Skeletal muscle satellite cell (primary cell): ENCODE measurements around the gene EPDR1.

Experiments
- H3K27me3 ChIP-seq: 2 replicates; pipeline ENCODE4 v1.7.0; 2013; ENCODE audit warnings: low read length; ENCODE audit not compliant: control insufficient read depth, insufficient read depth
- H3K36me3 ChIP-seq: 2 replicates; pipeline ENCODE4 v1.7.0; 2013; ENCODE audit warnings: mild to moderate bottlenecking, control low read depth, low read length; ENCODE audit not compliant: insufficient read depth
- H3K4me1 ChIP-seq: 2 replicates; pipeline ENCODE4 v1.7.0; 2013; ENCODE audit warnings: low read length; ENCODE audit not compliant: control insufficient read depth, insufficient read depth
- H3K4me2 ChIP-seq: 2 replicates; pipeline ENCODE4 v1.7.0; 2013; ENCODE audit warnings: mild to moderate bottlenecking, low read length
- H3K4me3 ChIP-seq: 2 replicates; pipeline ENCODE4 v1.7.0; 2013; ENCODE audit warnings: low read length
- H3K9ac ChIP-seq: 2 replicates; pipeline ENCODE4 v1.7.0; 2013; ENCODE audit warnings: mild to moderate bottlenecking, low read depth, low read length, moderate library complexity
- H3K9me3 ChIP-seq: replicated peaks from 2 replicates; pipeline ENCODE4 v1.7.0; 2013; ENCODE audit warnings: mild to moderate bottlenecking, control low read depth, low read length

Gene EPDR1

GRCh38 chr7:37957221-37957970, 37.0 kb downstream of the EPDR1 start:
- H3K9ac ChIP-seq, result no peak overlapping the region
- no peaks in the 10 kb centered on the region for H3K9me3 ChIP-seq
- no peak overlapping the region for H3K4me3 ChIP-seq
- H3K36me3 ChIP-seq, result no peaks in the 10 kb centered on the region
- H3K27me3 ChIP-seq, result no peaks in the 10 kb centered on the region
- H3K4me1 ChIP-seq, result no peaks in the 10 kb centered on the region
- no peak overlapping the region for H3K4me2 ChIP-seq

- Histone ChIP-seq H3K9ac (no peak overlapping the region), H3K4me1 (no peaks in the 10 kb centered on the region), H3K27me3 (no peaks in the 10 kb centered on the region), H3K9me3 (no peaks in the 10 kb centered on the region), H3K36me3 (no peaks in the 10 kb centered on the region), H3K4me3 (no peak overlapping the region), H3K4me2 (no peak overlapping the region)
Measured at GRCh38 chr7:37960483-37960882, 40.0 kb downstream of the EPDR1 start.

DNA sequence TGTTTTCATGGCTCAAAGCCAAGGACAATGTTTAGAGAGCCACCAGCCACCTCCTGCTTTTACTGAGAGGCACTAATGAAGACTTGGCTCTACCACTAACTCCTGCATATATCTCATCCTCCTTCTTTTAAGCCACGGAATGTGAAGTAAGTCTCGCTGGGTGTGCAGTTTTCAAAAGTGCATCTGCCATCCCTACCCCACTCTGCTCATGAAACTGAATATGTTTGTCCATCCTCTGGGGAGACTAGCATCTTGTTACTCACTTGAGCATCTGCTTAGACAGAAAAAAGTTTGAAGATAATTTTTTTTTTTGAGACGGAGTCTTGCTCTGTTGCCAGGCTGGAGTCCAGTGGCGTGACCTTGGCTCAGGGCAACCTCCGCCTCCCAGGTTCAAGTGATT, 40.8 kb downstream of the EPDR1 start:
- Histone ChIP-seq H3K36me3 (no peaks in the 10 kb centered on the region), H3K9ac (no peak overlapping the region), H3K9me3 (no peaks in the 10 kb centered on the region), H3K4me3 (no peak overlapping the region), H3K4me2 (no peak overlapping the region), H3K4me1 (no peaks in the 10 kb centered on the region), H3K27me3 (no peaks in the 10 kb centered on the region)

DNA sequence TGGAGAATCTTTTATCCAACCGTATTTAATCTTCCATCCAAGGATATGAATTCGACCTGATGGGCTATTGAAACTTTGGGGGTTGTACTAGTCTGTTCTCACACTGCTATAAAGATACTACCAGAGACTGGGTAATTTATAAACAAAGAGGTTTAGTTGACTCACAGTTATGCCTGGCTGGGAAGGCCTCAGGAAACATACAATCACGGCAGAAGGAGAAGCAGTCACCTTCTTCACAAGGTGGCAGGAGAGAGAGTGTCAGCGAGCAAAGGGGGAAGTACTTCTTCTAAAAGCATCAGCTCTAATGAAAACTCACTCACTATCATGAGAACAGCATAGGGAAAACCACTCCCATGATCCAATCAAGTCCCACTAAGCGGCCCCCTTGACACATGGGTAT, 43.8 kb downstream of the EPDR1 start:
- no peak overlapping the region for H3K9ac ChIP-seq
- H3K36me3 ChIP-seq, result no peaks in the 10 kb centered on the region
- no peak overlapping the region for H3K4me3 ChIP-seq
- H3K27me3 ChIP-seq, result no peaks in the 10 kb centered on the region
- no peaks in the 10 kb centered on the region for H3K9me3 ChIP-seq
- no peak overlapping the region for H3K4me2 ChIP-seq
- H3K4me1 ChIP-seq, result no peaks in the 10 kb centered on the region

- Histone ChIP-seq H3K27me3 (no peaks in the 10 kb centered on the region), H3K9ac (no peak overlapping the region), H3K9me3 (no peaks in the 10 kb centered on the region), H3K4me1 (no peaks in the 10 kb centered on the region), H3K4me2 (no peak overlapping the region), H3K4me3 (no peak overlapping the region), H3K36me3 (no peaks in the 10 kb centered on the region)
Measured at GRCh38 chr7:37970211-37970610, 49.8 kb downstream of the EPDR1 start.

GRCh38 chr7:37971491-37971890, 51.1 kb downstream of the EPDR1 start:
- H3K4me1 ChIP-seq, result no peaks in the 10 kb centered on the region
- H3K27me3 ChIP-seq, result no peaks in the 10 kb centered on the region
- no peak overlapping the region for H3K4me3 ChIP-seq
- H3K36me3 ChIP-seq, result no peaks in the 10 kb centered on the region
- H3K4me2 ChIP-seq, result no peak overlapping the region
- no peaks in the 10 kb centered on the region for H3K9me3 ChIP-seq
- no peak overlapping the region for H3K9ac ChIP-seq

GRCh38 chr7:37973915-37974314, 53.5 kb downstream of the EPDR1 start:
- Histone ChIP-seq H3K4me3 (no peak overlapping the region), H3K4me2 (no peak overlapping the region), H3K9ac (no peak overlapping the region), H3K27me3 (no peaks in the 10 kb centered on the region), H3K36me3 (no peaks in the 10 kb centered on the region), H3K9me3 (no peaks in the 10 kb centered on the region), H3K4me1 (peaks cover 8% of the 10 kb centered on the region)

DNA sequence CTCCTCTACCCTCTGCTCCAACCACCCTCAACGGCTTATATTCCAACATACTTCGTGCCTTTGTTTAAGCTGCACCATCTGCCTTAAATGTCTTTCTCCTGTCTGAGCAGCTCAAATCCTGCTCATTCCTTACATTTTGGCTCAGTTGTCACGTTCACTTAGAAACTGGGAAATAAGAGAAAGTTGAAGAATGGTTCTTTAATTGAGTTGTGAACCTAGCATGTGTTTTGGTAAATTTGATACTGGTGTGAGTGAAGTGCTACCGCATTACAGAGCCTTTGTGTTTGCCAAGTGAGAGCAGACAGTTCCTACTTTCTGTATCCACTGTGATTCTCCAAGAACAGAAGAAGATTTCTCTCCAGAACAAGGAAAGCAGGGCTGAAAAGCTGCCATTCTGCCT, 54.3 kb downstream of the EPDR1 start:
- no peak overlapping the region for H3K9ac ChIP-seq
- H3K4me3 ChIP-seq, result no peak overlapping the region
- no peaks in the 10 kb centered on the region for H3K36me3 ChIP-seq
- H3K4me2 ChIP-seq, result no peak overlapping the region
- H3K27me3 ChIP-seq, result no peaks in the 10 kb centered on the region
- H3K9me3 ChIP-seq, result no peaks in the 10 kb centered on the region
- peaks cover 8% of the 10 kb centered on the region for H3K4me1 ChIP-seq

DNA sequence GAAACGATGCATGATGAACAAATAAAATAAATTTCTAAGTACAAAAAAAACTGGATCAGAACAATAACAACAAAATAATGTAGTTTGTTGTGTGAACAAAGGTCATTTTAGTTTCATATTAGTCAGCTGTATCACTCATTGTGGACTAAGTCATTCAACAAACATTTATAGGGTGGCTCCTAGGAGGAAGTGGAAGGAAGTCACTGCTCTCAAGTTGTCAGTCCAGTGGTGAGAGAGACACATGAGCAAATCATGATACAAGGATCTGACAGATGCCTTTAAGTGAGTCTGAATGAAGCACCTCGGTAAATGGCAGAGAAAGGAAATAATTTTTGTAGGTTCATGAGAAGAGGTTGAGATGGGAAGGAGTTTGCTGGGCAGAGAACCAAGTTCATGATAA, 56.8 kb downstream of the EPDR1 start:
- Histone ChIP-seq H3K4me3 (no peak overlapping the region), H3K9me3 (no peaks in the 10 kb centered on the region), H3K27me3 (no peaks in the 10 kb centered on the region), H3K9ac (no peak overlapping the region), H3K4me1 (peaks cover 17% of the 10 kb centered on the region), H3K4me2 (peak overlapping the region; percentile 15), H3K36me3 (no peaks in the 10 kb centered on the region)

DNA sequence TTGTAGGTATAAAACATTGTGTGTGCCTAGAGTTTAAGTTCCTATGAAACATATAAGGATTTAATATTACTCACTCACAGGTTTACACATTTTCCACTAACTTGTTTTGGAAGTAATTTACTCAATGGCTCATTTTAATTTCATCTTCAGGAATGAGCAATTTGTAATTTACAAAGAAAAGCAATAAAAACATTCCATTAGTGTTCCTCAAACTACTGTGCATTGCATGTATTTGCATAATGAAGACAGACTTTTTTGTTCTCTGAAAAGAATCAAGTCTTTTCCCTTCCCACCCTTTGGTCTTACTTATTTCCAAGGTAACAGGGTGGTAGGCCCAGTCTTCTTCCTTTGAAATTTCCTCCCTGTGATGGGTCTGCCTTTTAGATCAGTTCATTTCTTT, 61.2 kb downstream of the EPDR1 start:
- no peak overlapping the region for H3K4me2 ChIP-seq
- no peaks in the 10 kb centered on the region for H3K36me3 ChIP-seq
- peaks cover 29% of the 10 kb centered on the region for H3K4me1 ChIP-seq
- H3K9me3 ChIP-seq, result no peaks in the 10 kb centered on the region
- H3K27me3 ChIP-seq, result no peaks in the 10 kb centered on the region
- no peak overlapping the region for H3K9ac ChIP-seq
- no peak overlapping the region for H3K4me3 ChIP-seq

GRCh38 chr7:37982423-37982822, 62.0 kb downstream of the EPDR1 start:
- Histone ChIP-seq H3K36me3 (no peaks in the 10 kb centered on the region), H3K9ac (no peak overlapping the region), H3K4me1 (peaks cover 32% of the 10 kb centered on the region), H3K4me3 (no peak overlapping the region), H3K4me2 (no peak overlapping the region), H3K9me3 (no peaks in the 10 kb centered on the region), H3K27me3 (no peaks in the 10 kb centered on the region)

- no peaks in the 10 kb centered on the region for H3K9me3 ChIP-seq
- H3K4me2 ChIP-seq, result no peak overlapping the region
- no peaks in the 10 kb centered on the region for H3K27me3 ChIP-seq
- H3K36me3 ChIP-seq, result no peaks in the 10 kb centered on the region
- H3K4me3 ChIP-seq, result no peak overlapping the region
- H3K9ac ChIP-seq, result no peak overlapping the region
- peaks cover 39% of the 10 kb centered on the region for H3K4me1 ChIP-seq
Measured at GRCh38 chr7:37984750-37985390, 64.4 kb downstream of the EPDR1 start.
